Left lung (tissue), 10 donors: Measurements from ENCODE around the gene GDPD3. TPM values are rescaled to one million over a fixed set of nuclear protein-coding genes. Genes with fewer than 3 reads are reported as not detected.

Source experiments
- ATAC-seq: fragments of 200-7000 bp; cut with Tn5 transposase; one replicate; pipeline ENCODE4 v1.9.1; 2020; ENCODE audit warnings: moderate library complexity
- DNase-seq, 4 donors: peaks; one replicate each; pipeline ENCODE4 v3.0.0-alpha.2; 2013 to 2020
- H3K27ac ChIP-seq, 2 donors: fragments of 200-600 bp; sonication (generic) in 1 of 2; one replicate each; pipeline versions ENCODE4 v1.5.0 to v1.8.0; 2020 to 2021
- H3K27me3 ChIP-seq, 2 donors: fragments of 200-600 bp; sonication (generic) in 1 of 2; one replicate each; pipeline versions ENCODE4 v1.5.0 to v1.8.0; 2020 to 2021
- H3K36me3 ChIP-seq, 2 donors: fragments of 200-600 bp; sonication (generic) in 1 of 2; one replicate each; pipeline versions ENCODE4 v1.5.0 to v1.8.0; 2020 to 2021
- H3K4me1 ChIP-seq, 2 donors: fragments of 200-600 bp; one replicate each; pipeline ENCODE4 v1.8.0; 2021
- H3K4me3 ChIP-seq, 2 donors: fragments of 200-600 bp; sonication (generic) in 1 of 2; one replicate each; pipeline versions ENCODE4 v1.5.0 to v1.8.0; 2020 to 2021; ENCODE audit warnings: mild to moderate bottlenecking in 1 of 2
- H3K9me3 ChIP-seq, 2 donors: fragments of 200-600 bp; sonication (generic) in 1 of 2; one replicate each; pipeline versions ENCODE4 v1.5.0 to v1.8.0; 2020 to 2021
- intact Hi-C, 2 donors: fragments of 100-400 bp; cut with DNase I; formaldehyde crosslinking; loops; one replicate each; pipeline versions ENCODE4 v1.11.2 to v1.14.2; 2022
- polyA plus RNA-seq, 6 donors: library from polyadenylated mRNA; unstranded; fragments of 120-200 nt; gene quantifications; one replicate each; pipeline ENCODE4 v1.2.1, GENCODE V29; 2013; ENCODE audit not compliant: insufficient read length in 6 of 6
- total RNA-seq, 2 donors: library from RNA; stranded (reverse); fragmentation: NEBNext Ultra II Directional; extraction: Animal tissue kit (Norgen Biotek cat#: 25700); gene quantifications; one replicate each; pipeline ENCODE4 v1.2.1, GENCODE V29; 2021
- TF ChIP-seq, protein P1 (sequence below), 2 donors: fragments of 200-600 bp; sonication (generic) in 1 of 2; IDR thresholded peaks; one replicate each; pipeline versions ENCODE4 v1.5.0 to v1.8.0; 2021; ENCODE audit warnings: antibody characterized with exemption in 2 of 2
- donor health status: DM: no; HTN: yes; CAD: no.
- donor health status: DM: no; HTN: no; CAD: no.

Gene GDPD3
- total and polyA plus RNA-seq, 8 donors: 5.6 to 20.3 (median 14.6) TPM

DNA sequence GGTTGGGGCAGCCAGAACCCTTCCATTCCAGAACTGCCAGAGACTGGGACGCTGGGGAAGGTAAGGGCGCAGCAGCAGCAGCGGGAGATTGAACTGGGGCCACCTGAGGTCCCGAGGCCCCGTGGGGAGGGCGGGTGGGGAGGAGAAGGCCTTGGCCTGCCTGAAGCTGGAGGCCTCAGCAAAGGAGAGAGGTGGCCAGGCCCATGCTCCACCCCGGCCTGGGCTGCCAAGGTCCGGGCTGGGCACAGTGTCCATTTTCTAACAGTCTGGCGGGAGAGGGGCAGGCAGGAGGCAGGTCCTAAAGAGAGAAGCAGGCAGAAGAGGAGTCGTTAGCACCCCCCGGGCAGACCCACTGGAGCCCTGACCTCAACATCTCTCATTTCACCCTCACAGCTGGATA lies 1.1 kb upstream of the GDPD3 start:
- intact Hi-C loops: no loop called here
- TF ChIP-seq, protein P1, sequence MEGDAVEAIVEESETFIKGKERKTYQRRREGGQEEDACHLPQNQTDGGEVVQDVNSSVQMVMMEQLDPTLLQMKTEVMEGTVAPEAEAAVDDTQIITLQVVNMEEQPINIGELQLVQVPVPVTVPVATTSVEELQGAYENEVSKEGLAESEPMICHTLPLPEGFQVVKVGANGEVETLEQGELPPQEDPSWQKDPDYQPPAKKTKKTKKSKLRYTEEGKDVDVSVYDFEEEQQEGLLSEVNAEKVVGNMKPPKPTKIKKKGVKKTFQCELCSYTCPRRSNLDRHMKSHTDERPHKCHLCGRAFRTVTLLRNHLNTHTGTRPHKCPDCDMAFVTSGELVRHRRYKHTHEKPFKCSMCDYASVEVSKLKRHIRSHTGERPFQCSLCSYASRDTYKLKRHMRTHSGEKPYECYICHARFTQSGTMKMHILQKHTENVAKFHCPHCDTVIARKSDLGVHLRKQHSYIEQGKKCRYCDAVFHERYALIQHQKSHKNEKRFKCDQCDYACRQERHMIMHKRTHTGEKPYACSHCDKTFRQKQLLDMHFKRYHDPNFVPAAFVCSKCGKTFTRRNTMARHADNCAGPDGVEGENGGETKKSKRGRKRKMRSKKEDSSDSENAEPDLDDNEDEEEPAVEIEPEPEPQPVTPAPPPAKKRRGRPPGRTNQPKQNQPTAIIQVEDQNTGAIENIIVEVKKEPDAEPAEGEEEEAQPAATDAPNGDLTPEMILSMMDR (IDR thresholded peaks at IDR 0.05): no peak
- Histone ChIP-seq H3K27me3 (no peaks in the 10 kb centered on the region), H3K9me3 (no peaks in the 10 kb centered on the region), H3K27ac (no peak overlapping the region), H3K4me1 (peaks cover 0 to 19% of the 10 kb centered on the region in 2 donors), H3K4me3 (no peak overlapping the region), H3K36me3 (peaks cover 0 to 94% of the 10 kb centered on the region in 2 donors)
- DNase-seq (no peak), ATAC-seq (no peak)

DNA sequence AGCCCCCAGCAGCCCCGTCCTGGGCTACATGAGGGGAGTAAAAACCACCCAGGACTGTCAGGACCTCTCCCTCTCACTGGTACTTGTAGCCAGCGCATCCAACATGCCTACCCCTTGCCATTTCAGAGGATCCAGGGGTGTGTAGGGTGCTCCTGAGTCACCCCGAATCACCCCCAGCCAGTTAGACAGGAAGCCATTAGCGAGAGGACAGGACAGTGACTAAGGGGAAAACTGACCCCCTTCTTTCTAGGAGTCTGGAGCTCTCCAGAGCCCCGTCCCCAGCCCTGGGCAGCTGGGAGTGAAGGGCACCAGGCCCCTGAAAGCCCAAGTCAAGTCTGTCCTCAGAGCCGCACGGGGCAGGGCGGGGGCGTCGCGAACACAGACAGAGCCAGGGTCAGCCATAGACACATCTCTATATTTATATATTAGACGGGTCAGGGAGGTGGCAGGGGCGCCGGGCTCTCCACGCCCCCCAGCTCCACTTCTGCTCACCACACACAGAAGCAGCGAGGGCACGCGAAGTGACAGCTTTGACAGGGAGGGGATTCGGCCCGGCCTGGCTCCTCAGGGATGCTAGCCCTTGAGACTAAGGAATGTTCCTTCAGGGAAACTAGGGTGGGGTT lies 485 bp upstream of the GDPD3 start:
- TF ChIP-seq, protein P1 (IDR thresholded peaks at IDR 0.05): no peak
- intact Hi-C loops: no loop called here
- ATAC-seq (no peak), DNase-seq (no peak)
- Histone ChIP-seq H3K36me3 (peaks cover 0 to 94% of the 10 kb centered on the region in 2 donors), H3K9me3 (no peaks in the 10 kb centered on the region), H3K4me3 (no peak overlapping the region), H3K27me3 (no peaks in the 10 kb centered on the region), H3K27ac (peak overlapping the region in 1 of 2 donors; percentile 18), H3K4me1 (peaks cover 0 to 19% of the 10 kb centered on the region in 2 donors)

DNA sequence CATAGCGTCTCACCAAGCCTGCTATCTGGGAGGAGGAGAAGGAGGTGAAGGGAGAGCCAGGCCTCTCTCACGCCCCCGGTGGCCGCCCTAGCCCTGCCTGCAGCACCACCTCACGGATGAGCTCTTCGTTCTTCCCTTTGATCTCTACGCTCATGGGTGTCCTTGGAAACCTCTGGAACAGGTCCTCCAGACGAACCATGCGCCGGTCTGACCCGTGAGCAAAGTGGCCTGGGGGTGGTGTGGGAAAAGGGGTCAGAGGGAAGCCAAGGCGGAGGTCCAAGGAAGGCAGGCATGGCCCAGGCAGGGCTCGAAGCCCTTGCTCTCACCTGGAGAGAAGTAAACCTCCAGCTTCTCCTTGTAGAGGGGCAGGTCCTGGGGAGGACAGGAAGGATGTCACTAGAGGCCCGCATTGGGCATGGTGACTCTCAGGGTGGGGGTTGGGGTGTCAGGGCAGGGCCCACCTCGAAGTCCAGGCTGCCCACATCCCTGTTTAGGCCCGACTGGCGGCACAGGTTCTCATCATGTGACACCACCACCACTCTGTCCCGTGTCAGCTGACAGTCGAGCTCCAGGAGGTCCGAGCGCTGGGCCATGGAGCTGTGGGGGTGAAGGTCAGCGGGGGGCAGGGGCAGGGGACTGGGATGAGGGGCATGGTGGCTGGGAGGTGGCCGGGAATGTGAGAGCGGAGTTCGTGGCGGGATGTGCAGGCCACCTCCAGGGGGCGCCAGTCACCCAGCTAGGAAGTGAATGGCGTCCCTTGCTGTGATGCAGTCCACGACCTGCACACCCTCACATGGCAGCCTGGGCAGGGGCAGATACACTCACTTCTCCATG lies 923 bp downstream of the GDPD3 start:
- intact Hi-C loops: no loop called here
- DNase-seq: peak in 2 of 4 donors; percentile 52 to 92

DNA sequence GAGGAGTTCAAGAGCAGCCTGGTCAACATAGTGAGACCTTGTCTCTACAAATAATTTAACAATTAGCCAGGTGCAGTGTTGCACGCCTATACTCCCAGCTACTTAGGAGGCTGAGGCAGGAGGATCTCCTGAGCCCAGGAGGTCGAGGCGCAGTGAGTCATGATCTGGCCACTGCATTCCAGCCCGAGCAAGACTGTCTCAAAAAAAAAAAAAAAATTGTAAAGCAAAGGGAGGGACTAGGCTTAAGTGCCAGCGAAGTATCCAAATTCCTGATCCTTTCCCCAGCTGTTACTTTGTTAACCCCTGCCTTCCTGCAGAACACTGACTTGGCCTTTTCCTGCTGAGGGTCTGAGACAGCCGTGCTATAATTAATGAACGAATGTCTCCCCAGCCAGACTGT lies 2.7 kb downstream of the GDPD3 start:
- Histone ChIP-seq H3K36me3 (peaks cover 0 to 92% of the 10 kb centered on the region in 2 donors), H3K4me3 (no peak overlapping the region), H3K4me1 (peaks cover 0 to 19% of the 10 kb centered on the region in 2 donors), H3K27me3 (no peaks in the 10 kb centered on the region), H3K27ac (no peak overlapping the region), H3K9me3 (no peaks in the 10 kb centered on the region)
- TF ChIP-seq, protein P1 (IDR thresholded peaks at IDR 0.05): no peak
- intact Hi-C loops: no loop called here
- DNase-seq: no peak
- ATAC-seq: no peak

More for the DNA sequence above, 923 bp downstream of the GDPD3 start:
- H3K27ac ChIP-seq: no peak overlapping the region
- H3K9me3 ChIP-seq: no peaks in the 10 kb centered on the region
- TF ChIP-seq, protein P1 (IDR thresholded peaks at IDR 0.05): peak; percentile 42 to 82
- peak; percentile 45 for ATAC-seq
- no peaks in the 10 kb centered on the region for H3K27me3 ChIP-seq
- peaks cover 0 to 94% of the 10 kb centered on the region in 2 donors for H3K36me3 ChIP-seq
- H3K4me3 ChIP-seq: no peak overlapping the region
- H3K4me1 ChIP-seq: peaks cover 0 to 19% of the 10 kb centered on the region in 2 donors
